HG02870 (cell line): ENCODE measurements around the gene BBS10.
"Not testable (repeated sequence)": the region's sequence is repeated elsewhere in the genome, so short reads cannot be mapped to it uniquely, and the experiment has no call there.

Experiments
- ATAC-seq: cut with Tn5 transposase; IDR thresholded peaks from one replicate; pipeline ENCODE4 v1.9.1; 2021; ENCODE audit warnings: mild to moderate bottlenecking, moderate library complexity; ENCODE audit not compliant: unreplicated experiment

Gene BBS10

GRCh38 chr12:76332606-76333005 lies 15.6 kb downstream of the BBS10 start:
- ATAC-seq = no peak

GRCh38 chr12:76329606-76330005 lies 18.6 kb downstream of the BBS10 start:
- no peak for ATAC-seq

GRCh38 chr12:76329159-76329558 lies 19.1 kb downstream of the BBS10 start:
- ATAC-seq = no peak

GRCh38 chr12:76319595-76320319 lies 28.5 kb downstream of the BBS10 start:
- not testable (repeated sequence) for ATAC-seq

GRCh38 chr12:76318773-76319594 lies 29.2 kb downstream of the BBS10 start:
- no peak for ATAC-seq

GRCh38 chr12:76317976-76318375 lies 30.2 kb downstream of the BBS10 start:
- ATAC-seq = no peak

GRCh38 chr12:76316468-76316867 lies 31.7 kb downstream of the BBS10 start:
- no peak for ATAC-seq

- no peak for ATAC-seq
Measured at GRCh38 chr12:76313299-76313698, 34.9 kb downstream of the BBS10 start.

- no peak for ATAC-seq
Measured at GRCh38 chr12:76312315-76312714, 35.9 kb downstream of the BBS10 start.

GRCh38 chr12:76311796-76312195 lies 36.4 kb downstream of the BBS10 start:
- no peak for ATAC-seq

GRCh38 chr12:76310110-76310509 lies 38.1 kb downstream of the BBS10 start:
- ATAC-seq = no peak

- ATAC-seq = no peak
Measured at GRCh38 chr12:76308866-76309265, 39.3 kb downstream of the BBS10 start.

GRCh38 chr12:76307083-76307482 lies 41.1 kb downstream of the BBS10 start:
- no peak for ATAC-seq

GRCh38 chr12:76303989-76304460 lies 44.2 kb downstream of the BBS10 start:
- no peak for ATAC-seq

GRCh38 chr12:76303365-76303764 lies 44.9 kb downstream of the BBS10 start:
- ATAC-seq = no peak

GRCh38 chr12:76300297-76300665 lies 47.9 kb downstream of the BBS10 start:
- ATAC-seq = no peak

GRCh38 chr12:76299536-76300296 lies 48.5 kb downstream of the BBS10 start:
- ATAC-seq = no peak
